GM18508 (cell line): ENCODE results near the gene FASTK.

ENCODE experiments used
- ATAC-seq: cut with Tn5 transposase; IDR thresholded peaks from one replicate; pipeline ENCODE4 v1.9.1; 2021; ENCODE audit warnings: moderate number of reproducible peaks; ENCODE audit not compliant: insufficient read depth, unreplicated experiment

FASTK gene

DNA sequence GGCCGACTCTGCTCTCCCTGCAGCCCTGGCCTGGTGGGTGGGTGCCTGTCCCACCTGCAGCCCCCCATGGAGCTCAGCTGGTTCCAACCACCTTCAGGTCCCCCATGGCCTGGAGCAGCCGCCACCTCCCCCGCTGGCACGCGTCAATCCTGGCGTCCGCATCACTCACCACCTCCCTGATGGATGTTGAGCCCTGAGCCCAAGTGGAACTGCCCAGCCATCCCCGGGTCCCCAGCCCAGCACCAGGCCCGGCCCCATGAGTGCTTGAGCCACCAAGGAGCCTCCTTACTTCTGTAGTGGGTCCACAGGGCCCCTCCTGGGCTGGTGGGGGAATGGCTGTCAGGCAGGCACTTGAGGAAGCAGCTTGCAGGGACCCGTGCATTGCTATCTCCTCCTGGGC lies 20.3 kb upstream of the FASTK start:
- no peak for ATAC-seq

- ATAC-seq = no peak
These were observed 19.0 kb upstream of the FASTK start for GRCh38 chr7:151099486-151100211.

DNA sequence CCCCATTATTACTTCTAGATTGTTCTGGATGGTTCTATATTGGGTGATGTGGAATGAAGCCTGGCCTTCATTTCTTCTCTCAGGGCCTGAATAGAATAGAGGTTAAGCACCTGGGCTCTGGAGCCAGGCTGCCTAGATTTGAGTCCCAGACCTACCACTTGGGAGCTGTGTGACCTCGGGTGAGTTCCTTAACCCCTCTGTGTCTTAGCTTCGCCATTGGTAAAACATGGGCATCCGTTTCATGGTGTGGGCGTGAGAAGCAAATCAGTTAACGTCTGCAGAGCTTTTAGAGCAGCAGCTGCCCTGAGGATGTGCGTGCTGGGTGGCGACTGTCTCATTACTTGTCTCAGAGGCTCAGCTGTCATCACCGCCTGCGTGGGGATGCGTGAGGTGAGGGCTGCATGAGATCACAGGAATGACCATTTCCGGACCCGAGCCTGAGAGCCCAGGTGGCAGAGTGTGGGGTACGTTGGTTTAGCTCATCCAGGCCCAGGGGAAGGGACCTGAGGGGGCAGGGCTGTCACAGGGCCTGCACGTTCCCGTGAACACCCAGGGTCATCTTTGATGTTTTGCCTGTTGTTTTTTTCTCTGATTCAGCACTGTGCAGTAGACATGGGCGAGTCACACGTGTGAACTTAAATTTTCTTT lies 15.3 kb upstream of the FASTK start:
- no peak for ATAC-seq

- ATAC-seq = no peak
These were observed 14.7 kb upstream of the FASTK start for GRCh38 chr7:151095123-151095797.

GRCh38 chr7:151094675-151095074 lies 14.1 kb upstream of the FASTK start:
- no peak for ATAC-seq

DNA sequence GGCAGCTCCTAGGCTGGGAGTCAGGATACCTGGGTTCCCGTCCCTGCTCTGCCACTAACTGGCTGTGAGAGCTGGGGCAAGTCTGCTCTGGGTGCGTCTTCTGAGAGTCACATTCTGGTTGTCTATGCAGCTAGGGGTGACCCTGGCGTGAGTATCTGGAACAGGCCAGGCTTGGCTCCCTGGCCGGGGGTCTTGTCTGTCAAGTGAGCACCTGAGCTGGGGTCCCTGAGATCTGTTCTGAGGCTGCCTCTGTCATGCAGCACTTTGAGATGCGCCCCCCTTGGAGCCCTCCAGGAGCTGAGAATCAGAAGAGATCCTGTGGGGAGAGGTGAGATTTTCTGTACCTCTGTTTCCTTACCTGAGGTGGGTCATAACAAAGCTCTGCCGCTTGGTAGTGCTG lies 13.1 kb upstream of the FASTK start:
- no peak for ATAC-seq

- ATAC-seq = no peak
These were observed 11.4 kb upstream of the FASTK start for GRCh38 chr7:151091988-151092387.

GRCh38 chr7:151091431-151091830 lies 10.8 kb upstream of the FASTK start:
- no peak for ATAC-seq

DNA sequence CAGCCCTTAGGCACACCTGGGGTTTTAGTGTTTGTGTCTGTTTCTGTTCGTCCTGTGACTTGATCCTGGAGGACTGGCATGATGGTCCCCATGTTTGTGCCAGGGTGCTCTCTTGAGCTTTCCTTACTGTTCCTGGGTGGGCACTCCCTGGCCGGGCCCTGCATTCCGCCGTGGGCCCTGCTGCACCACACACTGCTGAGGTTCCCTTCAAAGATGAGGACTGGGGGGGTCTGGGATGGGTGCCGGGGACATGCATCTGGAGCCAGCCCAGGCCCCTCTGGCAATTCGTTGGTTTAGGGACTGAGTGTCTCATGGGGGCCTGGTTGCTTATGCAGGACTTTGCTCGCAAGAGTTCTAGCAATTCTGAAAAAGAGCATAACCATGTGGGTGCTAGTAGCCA lies 10.4 kb upstream of the FASTK start:
- ATAC-seq = no peak

DNA sequence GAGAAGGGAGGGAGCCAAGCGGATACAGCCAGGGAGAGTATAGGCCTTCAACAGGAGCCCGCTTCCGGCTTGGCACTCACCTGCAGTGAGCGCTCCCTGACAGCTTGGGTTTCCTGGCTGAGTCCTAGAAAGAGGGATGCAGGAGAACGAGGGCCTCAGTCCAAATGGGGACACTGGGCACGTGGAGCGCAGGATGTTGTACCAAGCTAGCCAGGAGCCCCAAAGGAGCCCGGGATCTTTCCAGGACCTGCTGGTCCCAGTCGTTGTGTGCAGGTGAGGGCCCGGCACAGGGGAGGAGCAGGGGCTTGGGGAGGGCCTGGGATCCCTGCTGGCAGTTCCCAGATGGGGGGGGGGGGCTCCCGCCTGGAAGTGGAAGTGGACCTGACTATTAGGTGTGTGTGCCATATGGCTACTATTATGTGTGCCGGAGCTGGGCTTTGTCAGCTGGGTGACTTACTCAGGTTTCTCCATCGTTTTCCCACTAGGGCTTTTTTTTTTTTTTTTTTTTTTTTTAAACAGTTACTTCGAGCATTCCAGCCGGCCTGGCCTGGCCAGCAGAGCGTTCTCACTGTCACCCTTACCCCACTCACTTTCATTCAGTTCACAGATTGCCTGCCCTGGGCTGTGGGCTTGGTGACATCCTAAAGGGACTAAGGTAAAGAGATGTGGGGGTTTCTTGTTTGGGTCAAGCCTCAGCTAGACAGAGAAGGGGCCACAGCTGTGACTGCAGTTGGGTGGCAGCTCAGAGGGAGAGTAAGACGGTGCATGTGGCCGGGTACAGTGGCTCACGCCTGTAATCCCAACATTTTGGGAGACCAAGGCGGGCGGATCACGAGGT lies 9.5 kb upstream of the FASTK start:
- ATAC-seq = no peak

DNA sequence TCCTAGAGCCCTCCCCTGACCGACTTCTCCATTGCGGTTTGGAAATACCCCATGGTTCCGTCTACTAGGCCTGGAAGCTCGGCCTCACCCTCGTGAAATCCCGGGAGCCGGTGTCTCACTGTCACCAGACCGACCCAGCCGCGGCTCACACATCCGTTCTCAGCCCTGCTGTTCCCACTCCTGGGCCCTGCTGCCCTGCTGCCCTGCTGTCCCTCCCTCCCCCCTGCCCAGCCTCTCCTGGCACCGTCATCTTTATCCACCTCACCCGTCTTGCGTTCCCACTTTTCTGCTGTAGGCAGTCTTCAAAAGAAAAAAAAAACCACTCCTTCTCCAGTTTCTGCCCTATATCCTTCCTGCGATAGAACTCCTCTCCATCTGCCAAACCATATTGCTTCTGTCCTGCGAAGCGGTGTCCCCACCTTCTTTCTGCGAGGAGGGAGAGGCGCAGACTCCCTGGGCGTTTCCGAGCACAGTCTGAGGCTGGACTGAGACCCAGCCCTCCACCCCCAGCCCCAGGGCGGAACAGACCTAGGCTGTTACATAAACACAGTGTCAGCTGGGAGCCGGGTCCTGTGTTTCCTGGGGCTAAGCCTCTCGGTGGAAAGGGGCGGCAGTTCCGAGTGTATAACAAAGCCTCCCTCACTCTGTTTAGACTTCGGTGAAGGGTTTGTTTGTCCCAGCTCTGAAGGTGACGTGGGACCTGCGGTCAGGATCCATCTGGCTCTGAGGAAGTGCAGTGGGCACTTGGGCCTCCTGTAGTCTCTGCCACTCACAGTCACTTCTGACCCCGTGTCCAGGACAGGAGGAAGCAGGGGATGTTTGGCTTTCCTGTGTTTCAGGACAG lies 8.5 kb upstream of the FASTK start:
- ATAC-seq = no peak

- ATAC-seq = no peak
These were observed 7.6 kb upstream of the FASTK start for GRCh38 chr7:151088019-151088855.

GRCh38 chr7:151087245-151088018 lies 6.8 kb upstream of the FASTK start:
- ATAC-seq = no peak

DNA sequence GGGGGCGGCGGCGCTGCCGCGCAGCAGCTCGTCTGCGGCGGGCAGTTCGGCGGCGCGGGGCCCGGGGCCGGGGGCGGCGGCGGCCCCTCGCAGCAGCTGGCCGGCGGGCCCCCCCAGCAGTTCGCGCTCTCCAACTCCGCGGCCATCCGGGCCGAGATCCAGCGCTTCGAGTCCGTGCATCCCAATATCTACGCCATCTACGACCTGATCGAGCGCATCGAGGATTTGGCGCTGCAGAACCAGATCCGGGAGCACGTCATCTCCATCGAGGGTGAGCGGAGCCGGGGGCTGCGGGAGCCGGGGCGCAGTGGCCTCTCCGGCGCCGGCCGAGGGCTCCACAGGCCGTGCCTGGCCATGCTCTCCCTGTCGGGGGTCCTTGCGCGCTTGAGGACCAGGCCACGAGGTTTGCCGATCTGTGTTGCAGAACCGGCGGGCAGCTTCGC lies 6.2 kb upstream of the FASTK start:
- ATAC-seq = no peak

DNA sequence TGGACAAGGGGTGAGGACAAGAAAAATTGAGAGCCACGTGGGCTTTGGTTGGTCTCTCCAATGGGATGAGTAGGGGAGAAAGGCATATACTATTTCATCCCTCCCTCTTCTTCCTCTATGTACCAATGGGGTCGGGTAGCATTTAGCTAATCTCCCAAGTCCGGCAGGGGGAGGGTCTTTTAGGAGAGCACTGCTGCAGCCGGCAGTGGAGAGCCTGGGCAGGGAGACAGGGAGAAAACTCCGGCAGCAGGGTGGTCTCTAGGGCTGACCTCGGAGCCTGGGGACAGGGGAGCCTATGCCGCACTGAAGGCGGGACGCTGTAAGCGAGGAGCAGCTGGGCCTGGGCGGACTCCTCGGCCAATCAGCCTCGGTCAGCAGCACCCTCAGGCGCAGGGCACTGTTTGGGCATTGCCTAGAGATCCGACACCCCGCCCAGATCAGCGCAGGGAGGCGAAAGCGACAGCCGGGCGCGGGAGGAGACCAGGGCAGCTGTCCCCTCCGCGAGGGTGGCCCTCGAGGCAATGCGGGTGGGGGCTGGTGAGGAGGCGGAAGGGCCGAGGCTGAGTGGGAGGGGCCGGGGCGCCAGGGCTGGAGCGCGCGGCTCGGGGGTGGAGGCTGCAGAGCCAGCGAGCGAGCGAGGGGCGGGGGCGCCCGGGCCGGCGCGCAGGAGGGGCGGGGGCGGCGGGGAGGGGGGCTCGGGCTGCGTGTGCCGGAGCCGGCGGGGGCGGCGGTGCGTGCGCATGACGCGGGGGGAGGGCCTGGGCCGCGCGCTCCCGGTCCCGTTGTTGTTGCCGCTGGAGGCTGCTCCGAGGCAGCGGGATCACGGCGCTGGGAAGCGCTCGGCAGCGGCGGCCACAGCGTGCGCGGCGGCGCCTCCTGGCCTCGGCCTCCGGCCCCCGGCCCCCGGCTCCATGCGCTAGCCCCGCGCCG lies 5.3 kb upstream of the FASTK start, which contains the start of gene AGAP3:
TSS of gene AGAP3 (plus strand) at position 785 of the 930 bp plus-strand sequence. CDS start 267 bp downstream, outside the sequence.
- no peak for ATAC-seq

GRCh38 chr7:151085329-151085690 lies 4.7 kb upstream of the FASTK start:
- ATAC-seq = no peak

DNA sequence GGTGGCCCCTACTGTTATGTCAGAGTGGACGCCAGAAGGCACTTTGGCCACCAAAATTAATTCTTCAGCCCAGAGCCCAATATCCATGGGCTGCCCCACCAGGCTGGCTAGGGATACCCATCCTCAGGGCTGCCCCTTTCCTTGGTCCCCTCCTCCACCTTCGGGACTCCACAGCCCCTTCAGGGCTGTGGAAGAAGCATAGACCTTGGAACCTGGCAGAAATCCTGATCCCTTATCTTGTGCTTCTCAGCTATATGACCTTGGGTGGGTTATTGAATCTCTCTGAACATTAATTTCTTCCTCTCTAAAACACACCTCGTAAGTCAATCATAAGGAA lies 3.2 kb upstream of the FASTK start:
- no peak for ATAC-seq
